HCT116 (cell line): ENCODE measurements around the gene DUSP3. TPM values are rescaled to one million over a fixed set of nuclear protein-coding genes. Genes with fewer than 3 reads are reported as not detected.

Source experiments
- ATAC-seq: fragments of 200-7000 bp; cut with Tn5 transposase; 2 replicates; pipeline ENCODE4 v1.9.1; 2020; ENCODE audit warnings: mild to moderate bottlenecking, moderate library complexity
- BruUV-seq: library from RNA; stranded (reverse); fragments of 400-500 nt; replicated peaks from 2 replicates; lab custom pipeline; 2021; lab: Mats Ljungman, UMichigan
- CTCF ChIA-PET: fragments of 300-600 bp; sonication (Branson Sonifier 250); formaldehyde crosslinking; loops from one replicate; lab custom pipeline; 2021; ENCODE audit warnings: antibody characterized with exemption; lab: Charles Lee
- POLR2A ChIA-PET: fragments of 300-600, 350-600 bp; sonication (Branson Sonifier 250); formaldehyde crosslinking; loops from one replicate; lab custom pipeline; 2021; ENCODE audit warnings: antibody characterized with exemption; lab: Charles Lee
- RAD21 ChIA-PET, 2 experiments: fragments of 300-600 bp; sonication (Branson Sonifier 250); formaldehyde crosslinking; loops; one replicate each; lab custom pipeline; 2023; ENCODE audit warnings: low total read pairs in 2 of 2; ENCODE audit not compliant: uncharacterized antibody in 2 of 2, unreplicated experiment in 2 of 2, low non-redundant PET in 1 of 2; lab: Charles Lee
- DNase-seq: peaks from one replicate; pipeline ENCODE4 v3.0.0-alpha.2; 2010; ENCODE audit warnings: low read depth, low spot score
- H2AFZ ChIP-seq: fragments of 200-600 bp; shearing (Covaris generic), sonication (generic); 2 replicates; pipeline ENCODE4 v1.6.1; 2017; ENCODE audit warnings: low read depth, mixed run types, mixed read lengths, antibody characterized with exemption, low read length; ENCODE audit not compliant: poor library complexity, severe bottlenecking
- H3K27ac ChIP-seq: 2 replicates; pipeline ENCODE4 v1.5.1; 2012; ENCODE audit warnings: low read depth, low read length
- H3K27me3 ChIP-seq: fragments of 200-600 bp; sonication (generic); 2 replicates; pipeline ENCODE4 v1.6.1; 2016; ENCODE audit warnings: mixed run types, low read length, mixed read lengths; ENCODE audit not compliant: insufficient read depth
- H3K36me3 ChIP-seq, 2 experiments: fragments of 200-500 bp in 1 of 2; fragments of 200-600 bp in 1 of 2; sonication (Bioruptor generic) in 1 of 2; sonication (generic) in 1 of 2; 2 replicates each; pipeline versions ENCODE4 v1.5.1 to v1.6.1; 2014 to 2016; ENCODE audit warnings: low read length in 2 of 2, inconsistent platforms in 1 of 2, mixed read lengths in 1 of 2, mixed run types in 1 of 2; ENCODE audit not compliant: insufficient read depth in 2 of 2, control insufficient read depth in 1 of 2
- H3K4me1 ChIP-seq, 2 experiments: fragments of 200-600 bp in 1 of 2; sonication (generic) in 1 of 2; 2 replicates each; pipeline versions ENCODE4 v1.5.1 to v1.6.1; 2012 to 2017; ENCODE audit warnings: low read length in 2 of 2, inconsistent platforms in 1 of 2, mild to moderate bottlenecking in 1 of 2, mixed read lengths in 1 of 2, mixed run types in 1 of 2, moderate library complexity in 1 of 2; ENCODE audit not compliant: insufficient read depth in 2 of 2, control insufficient read depth in 1 of 2
- H3K4me2 ChIP-seq: fragments of 200-600 bp; sonication (generic); 2 replicates; pipeline ENCODE4 v1.6.1; 2017; ENCODE audit warnings: mixed run types, low read length, mixed read lengths
- H3K4me3 ChIP-seq, 2 experiments: fragments of 200-600 bp in 1 of 2; sonication (generic) in 1 of 2; replicated peaks in 1 of 2; 2 replicates each; pipeline ENCODE4 v1.5.1; 2011 to 2016; ENCODE audit warnings: low read length in 2 of 2, control low read depth in 1 of 2, low read depth in 1 of 2, mild to moderate bottlenecking in 1 of 2, mixed read lengths in 1 of 2, mixed run types in 1 of 2
- H3K79me2 ChIP-seq: fragments of 200-600 bp; sonication (generic); 2 replicates; pipeline ENCODE4 v1.6.1; 2017; ENCODE audit warnings: mild to moderate bottlenecking, mixed run types, low read length, moderate library complexity, mixed read lengths; ENCODE audit not compliant: insufficient read depth
- H3K9ac ChIP-seq: fragments of 200-600 bp; sonication (generic); 2 replicates; pipeline ENCODE4 v1.6.1; 2016; ENCODE audit warnings: low read length, mixed read lengths
- H3K9me2 ChIP-seq: fragments of 200-600 bp; sonication (generic), shearing (Covaris generic); 2 replicates; pipeline ENCODE4 v1.6.1; 2017; ENCODE audit warnings: mixed run types, mild to moderate bottlenecking, moderate library complexity; ENCODE audit not compliant: insufficient read depth
- H3K9me3 ChIP-seq, 2 experiments: fragments of 200-500 bp in 1 of 2; fragments of 200-600 bp in 1 of 2; sonication (Bioruptor generic) in 1 of 2; sonication (generic) in 1 of 2; 2 replicates each; pipeline ENCODE4 v1.6.1; 2014 to 2017; ENCODE audit warnings: low read length in 2 of 2, mixed read lengths in 2 of 2, inconsistent platforms in 1 of 2, low read depth in 1 of 2, mild to moderate bottlenecking in 1 of 2, mixed run types in 1 of 2, moderate library complexity in 1 of 2; ENCODE audit not compliant: control insufficient read depth in 1 of 2, insufficient read depth in 1 of 2
- H4K20me1 ChIP-seq: fragments of 200-600 bp; sonication (generic), shearing (Covaris generic); 2 replicates; pipeline ENCODE4 v1.6.1; 2017; ENCODE audit warnings: mixed run types, mild to moderate bottlenecking, moderate library complexity; ENCODE audit not compliant: insufficient read depth
- ATF3 ChIP-seq: IDR thresholded peaks from 2 replicates; pipeline ENCODE4 v1.6.1; 2012
- ELF1 ChIP-seq: IDR thresholded peaks from 2 replicates; pipeline ENCODE4 v1.6.1; 2012; ENCODE audit warnings: low read depth, borderline replicate concordance
- EZH2 ChIP-seq: fragments of 200-600 bp; sonication (generic); IDR thresholded peaks from 2 replicates; pipeline ENCODE4 v1.6.1; 2017; ENCODE audit warnings: antibody characterized with exemption, mixed run types
- FOSL1 ChIP-seq: IDR thresholded peaks from 2 replicates; pipeline ENCODE4 v1.6.1; 2012; ENCODE audit warnings: low read depth
- JUND ChIP-seq: IDR thresholded peaks from 2 replicates; pipeline ENCODE4 v1.6.1; 2012
- POLR2A ChIP-seq: IDR thresholded peaks from 2 replicates; pipeline ENCODE4 v1.7.0; 2011; ENCODE audit warnings: borderline replicate concordance; ENCODE audit not compliant: insufficient read depth, insufficient read length; ENCODE audit errors: extremely low read depth
- POLR2AphosphoS5 ChIP-seq: IDR thresholded peaks from 2 replicates; pipeline ENCODE4 v1.6.1; 2011; ENCODE audit warnings: mild to moderate bottlenecking, low read depth, low read length, moderate library complexity
- RAD21 ChIP-seq: IDR thresholded peaks from 2 replicates; pipeline ENCODE4 v1.6.1; 2012; ENCODE audit warnings: low read depth, mild to moderate bottlenecking
- REST ChIP-seq: IDR thresholded peaks from 2 replicates; pipeline ENCODE4 v1.6.1; 2012; ENCODE audit warnings: low read depth
- SIN3A ChIP-seq: IDR thresholded peaks from 2 replicates; pipeline ENCODE4 v1.6.1; 2012; ENCODE audit warnings: low read depth
- TCF7L2 ChIP-seq: IDR thresholded peaks from 2 replicates; pipeline ENCODE4 v1.7.0; 2011; ENCODE audit warnings: borderline replicate concordance, inconsistent platforms; ENCODE audit not compliant: insufficient read depth, insufficient read length; ENCODE audit errors: extremely low read depth
- ZBTB33 ChIP-seq: IDR thresholded peaks from 2 replicates; pipeline ENCODE4 v1.6.1; 2011; ENCODE audit warnings: mild to moderate bottlenecking, low read length, moderate library complexity; ENCODE audit not compliant: insufficient replicate concordance; ENCODE audit errors: extremely low read depth
- ZFX ChIP-seq: fragments of 450-650 bp; IDR thresholded peaks from 2 replicates; pipeline ENCODE4 v1.6.1; 2017
- ZNF274 ChIP-seq: fragments of 200-500 bp; sonication (Bioruptor generic); IDR thresholded peaks from 2 replicates; pipeline ENCODE4 v1.6.1; 2014; ENCODE audit warnings: mild to moderate bottlenecking, low read depth, low read length, inconsistent platforms
- intact Hi-C: fragments of 100-400 bp; cut with micrococcal nuclease; formaldehyde crosslinking; loops from 2 replicates; pipeline ENCODE4 v1.10.0; 2022
- total RNA-seq: library from RNA; stranded (reverse); gene quantifications from one replicate; pipeline ENCODE4 v1.2.1, GENCODE V29; 2021; ENCODE audit not compliant: unreplicated experiment

The DUSP3 gene
- total RNA-seq, 1 experiment from 2014 or later: 29.6 TPM

GRCh38 chr17:43722269-43722619 is 56.5 kb downstream of the DUSP3 start:
- ATAC-seq: no peak
- TF ChIP-seq REST (no peak), FOSL1 (no peak), ZFX (no peak), JUND (no peak), TCF7L2 (no peak), ELF1 (no peak), EZH2 (no peak), SIN3A (no peak), POLR2A (no peak), ZNF274 (no peak), ZBTB33 (no peak), POLR2AphosphoS5 (no peak), RAD21 (no peak), ATF3 (no peak)
- Histone ChIP-seq H3K4me1 (peaks cover 0 to 31% of the 10 kb centered on the region in 2 experiments; a peak in 2 of 4 replicates), H3K27me3 (no peaks in the 10 kb centered on the region), H2AFZ (no peak overlapping the region), H3K9me2 (no peaks in the 10 kb centered on the region), H3K9me3 (no peaks in the 10 kb centered on the region), H3K4me3 (no peak overlapping the region), H3K4me2 (no peak overlapping the region), H3K27ac (no peak overlapping the region), H3K9ac (no peak overlapping the region), H3K79me2 (no peaks in the 10 kb centered on the region), H4K20me1 (no peaks in the 10 kb centered on the region), H3K36me3 (no peaks in the 10 kb centered on the region)
- DNase-seq: no peak
- CTCF ChIA-PET: no interaction called here
- BruUV-seq: no TSS peak
- intact Hi-C loops: no loop called here
- RAD21 ChIA-PET: no interaction called here
- POLR2A ChIA-PET: no interaction called here
